Vagina (tissue), 2 donors: ENCODE data around the gene ARID1B.

Source experiments
- CTCF ChIP-seq, 3 experiments: fragments of 450-650 bp in 2 of 3; fragments of 200-600 bp in 1 of 3; sonication (generic) in 1 of 3; IDR thresholded peaks; one replicate each; pipeline ENCODE4 v1.5.1; 2017 to 2019; ENCODE audit warnings: antibody characterized with exemption in 3 of 3, mild to moderate bottlenecking in 2 of 3, moderate library complexity in 2 of 3
- POLR2A ChIP-seq, 2 donors: fragments of 450-650 bp; IDR thresholded peaks; one replicate each; pipeline ENCODE4 v1.6.1; 2017; ENCODE audit warnings: antibody characterized with exemption in 2 of 2, mild to moderate bottlenecking in 2 of 2, moderate library complexity in 2 of 2
- POLR2AphosphoS5 ChIP-seq, 2 donors: sonication (generic); formaldehyde crosslinking; IDR thresholded peaks; one replicate each; pipeline ENCODE4 v1.9.0; 2017; ENCODE audit warnings: antibody characterized with exemption in 2 of 2, mild to moderate bottlenecking in 2 of 2, low read depth in 1 of 2; ENCODE audit not compliant: insufficient read depth in 1 of 2

DNA sequence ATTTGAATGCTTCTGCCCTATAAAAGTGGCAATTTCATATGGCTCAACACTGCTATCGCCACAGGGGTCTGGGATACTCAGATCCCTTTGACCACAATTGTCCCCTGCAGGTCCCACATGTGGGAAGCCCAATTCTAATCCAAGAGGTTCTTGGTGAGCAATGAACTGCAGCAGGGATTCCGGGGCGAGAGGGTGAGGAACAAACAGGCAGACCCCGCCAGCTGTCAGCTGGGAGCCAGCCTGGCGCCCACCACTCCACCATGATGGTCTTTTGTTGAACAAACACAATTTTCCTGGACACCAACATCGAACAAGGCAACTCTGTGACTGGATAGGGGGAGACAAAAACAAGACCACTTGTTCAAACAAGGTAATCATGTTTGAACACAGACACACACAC, 465.6 kb downstream of the ARID1B start:
- TF ChIP-seq CTCF (IDR thresholded peaks at IDR 0.05) (no peak), POLR2AphosphoS5 (IDR thresholded peaks at IDR 0.05; ENCODE audit: insufficient read depth in 1 of 2, low read depth in 1 of 2) (no peak), POLR2A (IDR thresholded peaks at IDR 0.05) (no peak)
